ENCODE measurements around the gene ODAD4.

ODAD4 gene

GRCh38 chr17:41939693-41940090 is 9.3 kb downstream of the ODAD4 start:
- DNase-seq (ENCODE audit: low read depth in 2 of 2, low spot score in 1 of 2), result no peak

GRCh38 chr17:41941168-41941567 is 10.8 kb downstream of the ODAD4 start:
- DNase-seq (ENCODE audit: low read depth in 2 of 2, low spot score in 1 of 2), result no peak

- no peak for DNase-seq (ENCODE audit: low read depth in 2 of 2, low spot score in 1 of 2)
These were observed 12.4 kb downstream of the ODAD4 start for GRCh38 chr17:41942626-41943373.

- no peak for DNase-seq (ENCODE audit: low read depth in 2 of 2, low spot score in 1 of 2)
These were observed 13.1 kb downstream of the ODAD4 start for GRCh38 chr17:41943492-41943891.

GRCh38 chr17:41944943-41945342 is 14.5 kb downstream of the ODAD4 start:
- no peak for DNase-seq (ENCODE audit: low read depth in 2 of 2, low spot score in 1 of 2)

GRCh38 chr17:41948762-41949460 is 18.5 kb downstream of the ODAD4 start:
- no peak for DNase-seq (ENCODE audit: low read depth in 2 of 2, low spot score in 1 of 2)

GRCh38 chr17:41956522-41956921 is 26.1 kb downstream of the ODAD4 start:
- no peak for DNase-seq (ENCODE audit: low read depth in 2 of 2, low spot score in 1 of 2)

- DNase-seq (ENCODE audit: low read depth in 2 of 2, low spot score in 1 of 2), result no peak
These were observed 26.8 kb downstream of the ODAD4 start for GRCh38 chr17:41957031-41957868.

GRCh38 chr17:41957869-41958439 is 27.5 kb downstream of the ODAD4 start:
- no peak for DNase-seq (ENCODE audit: low read depth in 2 of 2, low spot score in 1 of 2)

- no peak for DNase-seq (ENCODE audit: low read depth in 2 of 2, low spot score in 1 of 2)
These were observed 28.6 kb downstream of the ODAD4 start for GRCh38 chr17:41959030-41959335.

- no peak for DNase-seq (ENCODE audit: low read depth in 2 of 2, low spot score in 1 of 2)
These were observed 29.1 kb downstream of the ODAD4 start for GRCh38 chr17:41959336-41960095.

- no peak for DNase-seq (ENCODE audit: low read depth in 2 of 2, low spot score in 1 of 2)
These were observed 31.7 kb downstream of the ODAD4 start for GRCh38 chr17:41962111-41962510.

- DNase-seq (ENCODE audit: low read depth in 2 of 2, low spot score in 1 of 2), result peak; percentile 32 to 53
These were observed 32.5 kb downstream of the ODAD4 start for GRCh38 chr17:41962768-41963434.

GRCh38 chr17:41965694-41966462 is 35.5 kb downstream of the ODAD4 start:
- peak; percentile 14 to 20 for DNase-seq (ENCODE audit: low read depth in 2 of 2, low spot score in 1 of 2)

- peak; percentile 75 to 83 for DNase-seq (ENCODE audit: low read depth in 2 of 2, low spot score in 1 of 2)
These were observed 36.2 kb downstream of the ODAD4 start, which contains the start of gene CNP for GRCh38 chr17:41966463-41967140. Gene CNP, plus strand, starts transcription at chr17:41966795. Its CDS starts 90 bp downstream, at chr17:41966885.

- no peak for DNase-seq (ENCODE audit: low read depth in 2 of 2, low spot score in 1 of 2)
These were observed 36.9 kb downstream of the ODAD4 start for GRCh38 chr17:41967141-41967920.

GRCh38 chr17:41967921-41968578 is 37.6 kb downstream of the ODAD4 start:
- no peak for DNase-seq (ENCODE audit: low read depth in 2 of 2, low spot score in 1 of 2)

- DNase-seq (ENCODE audit: low read depth in 2 of 2, low spot score in 1 of 2), result no peak
These were observed 38.3 kb downstream of the ODAD4 start for GRCh38 chr17:41968676-41969075.

Data from stimulated activated CD8-positive, alpha-beta memory T cell treated with anti-CD3 and anti-CD28 coated beads, Interleukin-4, amount 100 ng/mL, for 4 hours (primary cell).